ENCODE results near the gene FAM53B.

FAM53B gene

DNA sequence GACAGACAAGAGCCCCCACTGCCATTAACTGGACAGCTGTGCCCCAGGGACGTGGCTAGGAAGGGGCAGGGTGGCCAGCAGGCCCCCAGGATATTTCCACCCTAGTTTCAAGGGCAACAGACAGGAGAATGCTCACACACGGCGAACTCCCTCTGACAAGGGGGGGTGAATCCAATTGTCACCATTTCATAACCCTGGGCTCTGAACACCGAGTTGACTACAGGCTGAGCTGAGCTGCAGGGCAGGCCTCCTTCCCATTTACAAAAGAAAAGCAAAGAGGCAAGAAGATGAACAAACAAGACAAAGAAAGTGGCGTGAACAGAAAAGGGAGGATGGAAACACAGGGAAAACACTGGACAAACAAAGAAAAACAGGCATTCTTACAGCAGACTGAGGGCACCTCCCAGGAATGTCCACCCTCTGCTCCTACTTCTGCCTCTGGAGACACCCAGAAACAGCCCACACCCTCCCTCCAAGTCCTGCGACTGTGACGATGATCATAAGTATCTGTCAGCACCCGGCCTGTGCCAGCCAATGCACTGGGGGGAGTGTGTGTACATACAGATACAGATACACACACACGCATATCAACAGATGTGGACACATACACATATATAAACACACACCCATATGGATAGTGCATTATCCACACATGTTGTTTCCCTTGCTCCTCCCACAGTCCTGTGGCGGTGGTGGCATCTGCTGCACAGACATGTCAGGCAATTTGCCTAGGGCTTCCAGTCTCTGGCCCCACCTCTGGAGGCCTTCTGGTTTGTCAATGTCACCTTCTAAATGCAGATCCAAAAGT lies 66.2 kb downstream of the FAM53B start:
- peak in 2 of 4 experiments; percentile 23 to 50 for DNase-seq

DNA sequence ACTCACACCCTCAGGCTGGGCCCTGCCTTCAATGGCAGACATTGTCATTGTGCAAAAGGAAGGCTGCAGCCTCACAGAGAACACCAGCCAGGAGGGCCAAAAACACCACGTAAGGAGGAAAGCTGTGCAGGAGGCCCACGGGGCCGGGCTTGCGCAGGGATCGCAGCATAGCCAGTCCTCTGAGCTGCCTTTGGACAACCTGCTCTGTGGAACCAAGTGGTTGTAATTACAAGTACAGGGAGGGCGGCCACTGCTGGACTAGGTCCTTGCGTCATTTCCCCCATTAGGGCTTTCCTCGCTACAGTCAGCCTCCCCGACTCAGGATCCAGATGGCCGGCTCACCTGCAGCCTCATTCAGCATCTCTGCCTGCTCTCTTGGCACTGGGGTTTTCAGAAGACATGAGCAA lies 66.9 kb downstream of the FAM53B start:
- peak in 2 of 4 experiments; percentile 41 for DNase-seq

DNA sequence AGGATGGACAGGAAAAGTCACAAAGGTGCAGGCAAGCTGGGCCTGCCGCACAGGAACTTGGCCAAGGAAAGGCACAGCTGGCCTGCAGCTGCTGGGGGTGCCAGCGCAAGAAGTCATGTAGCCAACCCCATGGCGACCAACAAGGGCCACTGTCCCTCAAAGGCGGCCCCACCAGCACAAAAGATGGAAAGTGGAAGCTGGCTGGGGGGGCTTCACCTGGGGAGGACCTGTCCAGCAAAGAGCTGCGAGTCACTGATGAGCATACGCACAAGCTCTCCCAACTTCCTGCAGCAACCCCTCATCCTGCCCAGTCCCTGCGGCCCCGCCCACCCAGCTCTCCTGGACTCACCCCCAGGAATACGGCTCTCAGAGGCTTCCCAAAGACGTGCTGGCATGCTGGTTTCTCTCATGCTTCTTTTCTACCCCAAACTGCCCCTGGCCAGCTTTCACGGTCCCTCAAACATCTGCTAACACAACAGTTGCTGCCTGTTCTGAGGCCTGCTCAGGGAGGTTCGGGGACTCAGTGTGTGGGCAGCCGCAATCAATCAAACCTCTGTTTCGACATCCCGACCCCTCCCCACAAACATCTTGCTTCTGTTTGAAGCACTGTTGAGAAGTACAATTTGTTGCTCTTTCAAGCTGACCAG lies 67.6 kb downstream of the FAM53B start:
- DNase-seq = no peak

- DNase-seq = no peak
Measured at GRCh38 chr10:124675824-124676223, 68.4 kb downstream of the FAM53B start.

DNA sequence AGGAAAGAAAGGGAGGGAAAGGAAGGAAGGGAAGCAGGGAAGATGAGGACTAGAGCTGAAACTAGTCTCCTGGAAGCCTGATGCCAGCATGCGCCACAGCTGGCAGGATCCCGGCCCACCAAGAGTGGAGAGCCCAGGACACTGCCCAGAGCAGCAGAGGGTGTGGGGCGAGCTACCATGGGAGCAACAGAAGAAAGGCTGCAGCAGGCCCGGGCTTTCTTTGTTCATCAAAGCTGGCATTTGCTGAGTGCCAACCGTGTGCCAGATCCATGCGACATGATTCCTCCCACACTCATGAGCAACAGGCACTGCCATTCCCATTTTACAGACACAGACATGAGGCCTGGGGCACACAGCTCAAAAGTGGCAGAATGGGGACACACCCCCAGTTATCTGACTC lies 68.9 kb downstream of the FAM53B start:
- no peak for DNase-seq

GRCh38 chr10:124674768-124675222 lies 69.4 kb downstream of the FAM53B start:
- peak in 3 of 4 experiments; percentile 44 to 55 (median 49) for DNase-seq

DNA sequence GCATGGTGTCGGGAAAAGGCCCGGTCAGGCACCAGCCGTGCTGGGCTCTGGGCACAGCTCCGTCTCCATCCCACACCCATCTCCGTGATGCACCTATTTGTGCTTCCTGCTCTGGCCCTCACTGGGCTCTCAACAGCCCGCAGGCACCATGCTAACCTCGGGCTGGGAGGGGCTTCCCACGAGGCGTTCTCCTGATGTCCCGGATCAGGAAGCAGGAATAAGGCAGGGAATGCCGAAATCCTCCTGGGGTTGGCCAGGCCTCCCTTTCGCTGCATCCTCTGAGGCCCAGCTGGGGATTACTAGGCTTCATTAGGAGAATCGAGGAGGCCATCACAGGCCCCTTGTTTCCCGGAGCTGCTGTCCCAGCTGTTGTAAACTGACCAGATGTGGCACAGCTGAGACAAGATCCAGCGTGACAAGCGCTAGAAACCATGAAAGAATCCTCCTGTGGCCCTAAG lies 72.0 kb downstream of the FAM53B start:
- no peak for DNase-seq

DNA sequence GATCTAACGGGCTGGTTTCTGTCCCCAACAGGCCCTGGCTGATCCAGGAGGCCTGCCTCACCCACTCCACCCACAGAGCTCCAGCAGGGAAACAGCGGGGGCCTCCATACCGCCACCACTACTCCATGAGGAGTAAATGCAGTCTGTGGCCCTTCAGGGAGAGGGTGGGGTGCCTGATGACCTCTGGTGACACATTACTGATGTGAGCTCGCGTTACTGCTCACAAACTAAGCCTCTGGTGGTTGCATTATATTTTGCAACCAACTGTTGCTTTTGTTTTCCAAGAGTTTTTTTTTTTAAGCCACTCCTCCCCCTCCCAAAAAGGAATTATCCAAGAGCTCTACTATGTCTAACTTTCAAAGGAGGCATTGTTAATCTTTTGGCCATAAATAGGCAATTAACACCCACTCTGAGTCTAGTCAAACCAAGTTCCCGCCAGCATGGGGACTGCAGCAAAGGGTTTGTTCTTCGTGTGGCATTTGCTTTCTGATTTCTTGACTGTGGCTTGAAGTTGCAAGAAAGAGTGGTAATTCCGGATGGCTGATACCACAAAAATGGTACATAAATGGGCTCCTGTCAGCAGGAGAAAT lies 72.6 kb downstream of the FAM53B start:
- DNase-seq = peak; percentile 69 to 84 (median 80)

- DNase-seq = peak; percentile 76 to 89 (median 87)
Measured at GRCh38 chr10:124670849-124671248, 73.3 kb downstream of the FAM53B start.

GRCh38 chr10:124669824-124670654 lies 74.1 kb downstream of the FAM53B start:
- DNase-seq = peak in 2 of 4 experiments; percentile 49 to 62

DNA sequence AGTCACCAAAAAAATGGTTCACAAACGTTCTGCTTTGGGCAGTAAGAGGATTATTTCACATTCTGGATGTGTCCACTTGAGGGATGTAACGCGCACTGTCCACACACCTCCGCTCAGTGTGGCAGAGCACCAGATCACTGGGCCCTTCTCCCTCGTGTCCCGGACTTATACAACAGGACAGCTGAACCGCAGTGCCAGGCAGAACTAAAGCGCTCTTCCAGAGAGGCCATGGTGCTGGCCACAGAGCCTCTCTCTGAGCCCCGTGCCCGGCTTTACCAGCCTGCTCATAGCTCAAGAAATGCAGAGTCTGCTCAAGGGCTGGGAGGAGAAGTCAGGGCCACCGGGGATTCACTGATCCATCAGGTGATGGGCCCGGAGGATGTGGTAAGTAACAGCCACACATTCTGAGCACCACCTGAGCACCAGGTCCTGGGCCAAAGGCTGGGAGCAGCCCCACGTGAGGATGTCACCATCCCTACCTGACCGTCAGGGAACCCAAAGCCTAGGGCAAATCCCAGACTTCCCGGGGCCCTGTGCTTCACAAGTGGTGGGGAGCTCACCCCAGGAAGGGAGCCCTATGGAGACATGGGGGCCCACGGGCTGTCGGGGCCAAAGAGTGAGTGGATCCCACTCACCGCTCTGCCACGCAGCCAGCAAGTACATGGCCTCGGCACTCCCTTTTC lies 74.9 kb downstream of the FAM53B start:
- DNase-seq = no peak

- no peak for DNase-seq
Measured at GRCh38 chr10:124668517-124669051, 75.6 kb downstream of the FAM53B start.

DNA sequence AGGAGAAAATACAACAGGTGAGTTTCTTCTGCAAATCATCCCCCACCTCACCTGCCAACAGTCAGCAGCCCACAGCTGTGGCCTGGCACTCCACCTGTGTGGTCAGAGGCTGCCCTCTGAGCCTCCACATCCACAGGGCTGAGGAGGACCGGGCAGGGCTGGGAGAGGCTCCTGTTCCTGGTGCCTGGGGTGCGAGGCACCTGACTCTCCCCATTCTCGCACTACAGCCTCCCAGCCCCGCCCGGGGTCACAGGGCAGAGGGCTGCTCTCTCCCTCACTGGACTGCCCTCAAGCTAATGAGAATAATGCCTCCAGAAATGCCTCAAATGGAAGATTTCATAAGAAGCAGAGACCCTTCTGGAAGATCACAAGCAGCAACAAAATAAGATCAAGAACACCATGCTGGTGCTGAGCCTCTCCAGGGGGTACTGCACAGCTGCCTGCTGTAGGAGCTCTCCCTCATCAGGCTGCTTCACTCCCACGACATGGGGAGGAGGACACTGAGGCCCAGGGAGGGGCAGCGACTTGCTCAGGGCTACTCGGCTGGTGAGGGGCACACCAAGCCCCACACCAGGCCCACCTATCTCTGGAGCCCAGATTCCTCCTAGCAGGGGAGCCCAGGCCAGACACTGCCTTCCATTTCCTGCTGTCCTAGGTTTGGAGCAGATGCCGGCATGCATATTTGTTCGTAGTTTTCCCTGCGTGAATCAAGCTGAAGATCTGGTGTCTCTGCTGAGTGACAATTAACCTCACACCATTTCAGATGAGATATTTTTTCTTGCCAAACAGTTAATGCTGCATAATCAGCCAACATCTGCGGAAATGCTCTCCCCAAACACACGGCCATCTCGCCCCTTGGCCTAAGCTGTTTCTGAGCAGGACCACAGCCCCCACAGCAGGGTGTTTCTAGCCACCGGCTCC lies 76.5 kb downstream of the FAM53B start:
- DNase-seq = no peak

GRCh38 chr10:124666494-124666893 lies 77.7 kb downstream of the FAM53B start:
- DNase-seq = no peak

- DNase-seq = no peak
Measured at GRCh38 chr10:124665980-124666379, 78.2 kb downstream of the FAM53B start.

DNA sequence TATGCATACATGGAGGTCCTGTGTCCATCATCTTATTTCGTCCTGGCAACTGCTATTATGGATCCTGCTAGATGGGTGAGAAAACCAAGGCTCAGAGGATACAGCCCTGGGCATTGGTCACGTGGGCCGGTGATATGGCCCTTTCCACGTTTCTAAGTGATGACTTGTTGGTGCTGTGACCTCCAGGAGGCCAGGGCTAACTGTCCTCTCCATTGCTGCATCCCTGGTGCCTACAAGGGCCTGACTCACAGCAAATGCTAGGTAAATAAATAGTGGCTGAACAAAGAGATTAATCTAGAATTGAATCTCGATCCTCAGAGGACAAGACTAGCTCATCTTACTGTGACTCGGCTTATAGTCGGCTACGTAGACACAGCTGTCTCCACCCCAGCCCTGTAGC lies 78.6 kb downstream of the FAM53B start:
- no peak for DNase-seq

GRCh38 chr10:124665091-124665490 lies 79.1 kb downstream of the FAM53B start:
- no peak for DNase-seq

- DNase-seq = no peak
Measured at GRCh38 chr10:124663766-124664360, 80.3 kb downstream of the FAM53B start.

DNA sequence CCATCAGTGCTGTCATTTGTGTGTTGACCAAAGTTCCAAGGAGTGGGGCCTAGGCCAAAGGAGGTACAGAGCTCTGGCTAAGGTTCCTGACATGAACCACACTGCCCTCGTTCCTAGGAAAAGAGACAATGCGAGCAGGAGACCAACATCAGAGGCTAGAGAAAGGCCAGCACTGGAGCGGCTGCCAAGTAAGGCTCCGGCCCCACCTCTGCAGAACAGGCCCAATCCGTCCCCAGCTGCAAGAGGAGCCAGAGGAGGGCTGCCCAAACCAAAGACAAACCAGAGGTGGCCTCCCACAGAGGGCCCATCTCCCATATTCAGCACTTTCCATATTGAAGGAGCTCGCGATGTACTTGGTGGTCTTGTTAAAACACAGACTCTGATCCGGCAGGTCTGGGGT lies 81.0 kb downstream of the FAM53B start:
- DNase-seq = no peak

GRCh38 chr10:124661660-124662180 lies 82.5 kb downstream of the FAM53B start:
- no peak for DNase-seq
